HepG2 (cell line): Measurements from ENCODE around the gene NPHP1.

Experiments used
- CEBPB ChIP-seq: IDR thresholded peaks from 2 replicates; pipeline ENCODE4 v1.6.1; 2011; ENCODE audit warnings: low read depth, low read length, improper control_type of control experiment, borderline replicate concordance
- HDAC2 ChIP-seq: sonication (generic); formaldehyde crosslinking; IDR thresholded peaks from 2 replicates; pipeline ENCODE4 v1.4.0; 2020; ENCODE audit warnings: missing genetic modification reagents
- HDAC6 ChIP-seq: fragments of 200-600 bp; sonication (generic); IDR thresholded peaks from 2 replicates; pipeline ENCODE4 v1.7.0; 2017; ENCODE audit warnings: mild to moderate bottlenecking, antibody characterized with exemption, low read length, low read depth
- RARA ChIP-seq: IDR thresholded peaks from 2 replicates; pipeline ENCODE4 v1.6.1; 2016; ENCODE audit warnings: missing genetic modification reagents, missing compliant biosample characterization
- ZFP36L2 ChIP-seq: sonication (generic); formaldehyde crosslinking; IDR thresholded peaks from 2 replicates; pipeline ENCODE4 v1.4.0; 2020; ENCODE audit warnings: missing genetic modification reagents
- ZFP90 ChIP-seq: sonication (generic); formaldehyde crosslinking; IDR thresholded peaks from 2 replicates; pipeline ENCODE4 v1.8.0; 2022; ENCODE audit warnings: missing genetic modification reagents, mild to moderate bottlenecking, inconsistent platforms, borderline replicate concordance
- ZFX ChIP-seq: sonication (generic); formaldehyde crosslinking; IDR thresholded peaks from 2 replicates; pipeline ENCODE4 v1.4.0; 2020; ENCODE audit warnings: mild to moderate bottlenecking, low read depth, missing genetic modification reagents, moderate library complexity
- ZKSCAN1 ChIP-seq: fragments of 150-350 bp; IDR thresholded peaks from 2 replicates; pipeline ENCODE4 v1.6.1; 2014; ENCODE audit warnings: low read length
- ZNF260 ChIP-seq: sonication (generic); formaldehyde crosslinking; IDR thresholded peaks from 2 replicates; pipeline ENCODE4 v1.4.0; 2020; ENCODE audit warnings: missing genetic modification reagents, low read depth, mild to moderate bottlenecking, borderline replicate concordance
- TF ChIP-seq, protein P1 (sequence below): sonication (generic); formaldehyde crosslinking; IDR thresholded peaks from 2 replicates; pipeline ENCODE4 v1.4.0; 2020; ENCODE audit warnings: mild to moderate bottlenecking, missing genetic modification reagents
- TF ChIP-seq, protein P2 (sequence below): sonication (generic); formaldehyde crosslinking; IDR thresholded peaks from 2 replicates; pipeline ENCODE4 v1.9.0; 2021; ENCODE audit warnings: missing genetic modification reagents, borderline replicate concordance

DNA sequence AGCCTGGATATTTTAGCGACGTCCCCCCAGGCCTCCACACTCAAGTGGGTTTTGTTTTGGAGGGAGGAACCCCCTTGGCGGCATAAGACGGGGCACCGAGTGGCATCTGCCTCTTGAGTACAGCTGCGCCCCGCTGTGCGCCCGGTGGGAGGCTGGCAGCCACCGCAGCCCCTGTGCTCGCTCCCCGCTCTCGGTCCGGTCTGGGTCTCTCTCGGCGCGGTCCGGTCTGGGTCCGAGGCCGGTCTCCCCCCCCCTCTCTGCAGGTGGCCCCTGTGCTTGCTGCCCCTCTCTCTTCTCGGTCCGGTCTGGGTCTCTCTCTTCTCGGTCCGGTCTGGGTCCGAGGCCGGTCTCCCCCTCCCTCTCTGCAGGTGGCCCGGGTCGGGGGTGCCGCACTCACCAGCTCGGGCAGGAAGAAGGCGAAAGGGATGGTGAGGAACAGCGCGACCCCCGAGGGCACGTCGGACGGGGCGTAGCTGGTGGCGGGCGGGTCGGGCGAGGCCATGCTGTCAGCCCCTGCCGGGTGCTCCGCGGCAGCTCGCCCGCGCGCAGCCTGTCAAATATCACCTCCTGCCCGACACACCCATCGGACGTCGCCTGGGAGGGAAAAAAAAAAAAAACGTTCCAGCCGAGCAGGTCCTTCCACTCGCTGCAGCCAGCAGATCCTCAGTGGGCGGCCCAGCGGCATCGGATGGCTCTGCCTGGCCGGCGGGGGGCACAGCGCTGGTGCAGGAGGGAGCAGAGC, 89.4 kb downstream of the NPHP1 start, which contains the start of gene MALL:
- TF ChIP-seq ZKSCAN1 (no peak), ZFP90 (CRISPR knock-in tag) (no peak), ZNF260 (no peak), ZFP36L2 (CRISPR knock-in tag) (no peak), HDAC6 (no peak), CEBPB (no peak), ZFX (CRISPR knock-in tag) (no peak), HDAC2 (CRISPR knock-in tag) (no peak), RARA (no peak)
- TF ChIP-seq, protein P1, sequence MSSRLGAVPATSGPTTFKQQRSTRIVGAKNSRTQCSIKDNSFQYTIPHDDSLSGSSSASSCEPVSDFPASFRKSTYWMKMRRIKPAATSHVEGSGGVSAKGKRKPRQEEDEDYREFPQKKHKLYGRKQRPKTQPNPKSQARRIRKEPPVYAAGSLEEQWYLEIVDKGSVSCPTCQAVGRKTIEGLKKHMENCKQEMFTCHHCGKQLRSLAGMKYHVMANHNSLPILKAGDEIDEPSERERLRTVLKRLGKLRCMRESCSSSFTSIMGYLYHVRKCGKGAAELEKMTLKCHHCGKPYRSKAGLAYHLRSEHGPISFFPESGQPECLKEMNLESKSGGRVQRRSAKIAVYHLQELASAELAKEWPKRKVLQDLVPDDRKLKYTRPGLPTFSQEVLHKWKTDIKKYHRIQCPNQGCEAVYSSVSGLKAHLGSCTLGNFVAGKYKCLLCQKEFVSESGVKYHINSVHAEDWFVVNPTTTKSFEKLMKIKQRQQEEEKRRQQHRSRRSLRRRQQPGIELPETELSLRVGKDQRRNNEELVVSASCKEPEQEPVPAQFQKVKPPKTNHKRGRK (CRISPR knock-in tag): no peak
- TF ChIP-seq, protein P2, sequence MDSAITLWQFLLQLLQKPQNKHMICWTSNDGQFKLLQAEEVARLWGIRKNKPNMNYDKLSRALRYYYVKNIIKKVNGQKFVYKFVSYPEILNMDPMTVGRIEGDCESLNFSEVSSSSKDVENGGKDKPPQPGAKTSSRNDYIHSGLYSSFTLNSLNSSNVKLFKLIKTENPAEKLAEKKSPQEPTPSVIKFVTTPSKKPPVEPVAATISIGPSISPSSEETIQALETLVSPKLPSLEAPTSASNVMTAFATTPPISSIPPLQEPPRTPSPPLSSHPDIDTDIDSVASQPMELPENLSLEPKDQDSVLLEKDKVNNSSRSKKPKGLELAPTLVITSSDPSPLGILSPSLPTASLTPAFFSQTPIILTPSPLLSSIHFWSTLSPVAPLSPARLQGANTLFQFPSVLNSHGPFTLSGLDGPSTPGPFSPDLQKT: no peak
